Measurements from ENCODE around the gene ARL15.

The ARL15 gene

DNA sequence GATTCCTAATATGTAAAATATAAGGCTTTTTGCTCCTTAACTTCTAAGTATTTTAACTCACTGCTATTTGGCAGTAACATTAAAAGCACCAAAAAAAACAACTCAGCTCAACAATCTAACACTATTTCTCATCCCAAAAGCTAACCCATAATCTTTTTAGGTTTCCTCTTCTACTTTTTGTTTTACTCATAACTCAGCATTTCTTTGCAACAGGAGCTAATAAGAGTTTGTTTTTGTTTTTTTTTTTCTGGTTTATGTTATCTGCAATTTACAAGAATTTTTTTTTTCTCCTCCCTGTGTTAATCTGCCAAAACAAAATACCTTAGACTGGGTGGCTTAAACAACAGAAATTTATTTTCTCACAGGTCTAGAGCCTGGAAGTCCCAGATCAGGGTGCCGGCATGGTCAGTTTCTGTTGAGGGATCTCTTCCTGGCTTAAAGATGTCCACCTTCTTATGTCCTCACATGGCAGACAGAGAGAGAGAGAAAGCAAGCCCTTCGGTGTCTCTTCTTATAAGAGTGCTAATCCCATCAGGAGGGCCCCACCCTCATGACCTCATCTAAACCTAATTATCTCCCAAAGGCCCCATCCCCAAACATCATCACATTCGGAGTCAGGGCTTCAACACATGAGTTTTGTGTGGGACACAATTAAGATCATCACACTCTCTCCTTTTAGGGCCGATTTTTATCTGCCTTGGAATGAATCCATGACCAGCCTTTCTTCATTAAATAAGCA, 31.2 kb downstream of the ARL15 start:
- DNase-seq (ENCODE audit: low read depth): no peak
- in situ Hi-C loops (cut with HindIII; ENCODE audit: low sequenced_read_pairs): no loop called here
- no peak overlapping the region for H3K4me3 ChIP-seq (ENCODE audit: low read depth, low read length)
- TF ChIP-seq, protein P1, sequence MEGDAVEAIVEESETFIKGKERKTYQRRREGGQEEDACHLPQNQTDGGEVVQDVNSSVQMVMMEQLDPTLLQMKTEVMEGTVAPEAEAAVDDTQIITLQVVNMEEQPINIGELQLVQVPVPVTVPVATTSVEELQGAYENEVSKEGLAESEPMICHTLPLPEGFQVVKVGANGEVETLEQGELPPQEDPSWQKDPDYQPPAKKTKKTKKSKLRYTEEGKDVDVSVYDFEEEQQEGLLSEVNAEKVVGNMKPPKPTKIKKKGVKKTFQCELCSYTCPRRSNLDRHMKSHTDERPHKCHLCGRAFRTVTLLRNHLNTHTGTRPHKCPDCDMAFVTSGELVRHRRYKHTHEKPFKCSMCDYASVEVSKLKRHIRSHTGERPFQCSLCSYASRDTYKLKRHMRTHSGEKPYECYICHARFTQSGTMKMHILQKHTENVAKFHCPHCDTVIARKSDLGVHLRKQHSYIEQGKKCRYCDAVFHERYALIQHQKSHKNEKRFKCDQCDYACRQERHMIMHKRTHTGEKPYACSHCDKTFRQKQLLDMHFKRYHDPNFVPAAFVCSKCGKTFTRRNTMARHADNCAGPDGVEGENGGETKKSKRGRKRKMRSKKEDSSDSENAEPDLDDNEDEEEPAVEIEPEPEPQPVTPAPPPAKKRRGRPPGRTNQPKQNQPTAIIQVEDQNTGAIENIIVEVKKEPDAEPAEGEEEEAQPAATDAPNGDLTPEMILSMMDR (IDR thresholded peaks at IDR 0.05; ENCODE audit: low read depth, low read length, missing control alignments): no peak

GRCh38 chr5:54278036-54278830, 32.1 kb downstream of the ARL15 start:
- in situ Hi-C loops (cut with HindIII; ENCODE audit: low sequenced_read_pairs): no loop called here
- H3K4me3 ChIP-seq (ENCODE audit: low read depth, low read length): no peak overlapping the region
- no peak for DNase-seq (ENCODE audit: low read depth)
- TF ChIP-seq, protein P1 (IDR thresholded peaks at IDR 0.05; ENCODE audit: low read depth, low read length, missing control alignments): no peak

- no peak for DNase-seq (ENCODE audit: low read depth)
- TF ChIP-seq, protein P1 (IDR thresholded peaks at IDR 0.05; ENCODE audit: low read depth, low read length, missing control alignments): no peak
- no peak overlapping the region for H3K4me3 ChIP-seq (ENCODE audit: low read depth, low read length)
- in situ Hi-C loops (cut with HindIII; ENCODE audit: low sequenced_read_pairs): no loop called here
These were observed 34.3 kb downstream of the ARL15 start for GRCh38 chr5:54276048-54276447.

DNA sequence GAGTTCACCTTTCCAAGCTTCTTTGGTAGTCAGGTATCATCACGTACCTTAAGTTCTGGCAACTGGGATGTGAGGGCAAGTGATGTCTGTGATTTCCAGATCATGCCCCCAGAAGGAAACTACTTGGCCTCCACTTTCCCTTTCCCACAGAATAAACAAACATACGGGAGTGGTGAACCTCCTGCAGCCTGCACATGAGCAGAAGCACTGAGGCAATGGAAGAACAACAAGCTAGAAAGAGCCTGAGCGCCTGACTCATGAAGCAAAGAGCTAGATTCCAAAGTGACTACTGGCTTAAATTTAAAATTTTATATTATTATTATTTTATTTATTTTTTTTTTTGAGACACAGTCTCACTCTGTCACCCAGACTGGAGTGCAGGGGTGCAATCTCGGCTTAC, 35.0 kb downstream of the ARL15 start:
- no peak overlapping the region for H3K4me3 ChIP-seq (ENCODE audit: low read depth, low read length)
- TF ChIP-seq, protein P1 (IDR thresholded peaks at IDR 0.05; ENCODE audit: low read depth, low read length, missing control alignments): no peak
- DNase-seq (ENCODE audit: low read depth): no peak
- in situ Hi-C loops (cut with HindIII; ENCODE audit: low sequenced_read_pairs): no loop called here

GRCh38 chr5:54274944-54275343, 35.4 kb downstream of the ARL15 start:
- no peak overlapping the region for H3K4me3 ChIP-seq (ENCODE audit: low read depth, low read length)
- in situ Hi-C loops (cut with HindIII; ENCODE audit: low sequenced_read_pairs): no loop called here
- DNase-seq (ENCODE audit: low read depth): no peak
- TF ChIP-seq, protein P1 (IDR thresholded peaks at IDR 0.05; ENCODE audit: low read depth, low read length, missing control alignments): no peak

GRCh38 chr5:54273715-54274114, 36.7 kb downstream of the ARL15 start:
- no peak overlapping the region for H3K4me3 ChIP-seq (ENCODE audit: low read depth, low read length)
- in situ Hi-C loops (cut with HindIII; ENCODE audit: low sequenced_read_pairs): no loop called here
- TF ChIP-seq, protein P1 (IDR thresholded peaks at IDR 0.05; ENCODE audit: low read depth, low read length, missing control alignments): no peak
- DNase-seq (ENCODE audit: low read depth): no peak

Measured in astrocyte of the cerebellum (primary cell).